ENCODE results near the gene BORA.

Gene BORA

GRCh38 chr13:72745260-72745659 is 17.5 kb downstream of the BORA start:
- Histone ChIP-seq H3K27ac (no peak overlapping the region), H3K9me3 (no peaks in the 10 kb centered on the region), H3K4me3 (ENCODE audit: low read depth in 1 of 2, low read length in 1 of 2) (no peak overlapping the region), H3K4me1 (ENCODE audit: control insufficient read depth in 1 of 2, insufficient read depth in 1 of 2, low read depth in 1 of 2, low read length in 1 of 2) (no peaks in the 10 kb centered on the region), H3K36me3 (peaks cover 66% of the 10 kb centered on the region), H3K27me3 (no peaks in the 10 kb centered on the region)
- no peak for TF ChIP-seq CTCF (IDR thresholded peaks at IDR 0.05)

GRCh38 chr13:72751220-72751619 is 23.5 kb downstream of the BORA start:
- Histone ChIP-seq H3K27ac (no peak overlapping the region), H3K4me1 (ENCODE audit: control insufficient read depth in 1 of 2, insufficient read depth in 1 of 2, low read depth in 1 of 2, low read length in 1 of 2) (no peaks in the 10 kb centered on the region), H3K4me3 (ENCODE audit: low read depth in 1 of 2, low read length in 1 of 2) (no peak overlapping the region), H3K9me3 (no peaks in the 10 kb centered on the region), H3K27me3 (no peaks in the 10 kb centered on the region), H3K36me3 (peaks cover 87% of the 10 kb centered on the region)
- TF ChIP-seq CTCF (IDR thresholded peaks at IDR 0.05) = no peak

- no peaks in the 10 kb centered on the region for H3K9me3 ChIP-seq
- no peak for TF ChIP-seq CTCF (IDR thresholded peaks at IDR 0.05)
- H3K27me3 ChIP-seq = no peaks in the 10 kb centered on the region
- H3K36me3 ChIP-seq = peaks cover 84% of the 10 kb centered on the region
- H3K4me3 ChIP-seq (ENCODE audit: low read depth in 1 of 2, low read length in 1 of 2) = no peak overlapping the region
- H3K27ac ChIP-seq = no peak overlapping the region
- no peaks in the 10 kb centered on the region for H3K4me1 ChIP-seq (ENCODE audit: control insufficient read depth in 1 of 2, insufficient read depth in 1 of 2, low read depth in 1 of 2, low read length in 1 of 2)
Observed at GRCh38 chr13:72754111-72754510, 26.4 kb downstream of the BORA start.

- Histone ChIP-seq H3K9me3 (no peaks in the 10 kb centered on the region), H3K4me1 (ENCODE audit: control insufficient read depth in 1 of 2, insufficient read depth in 1 of 2, low read depth in 1 of 2, low read length in 1 of 2) (no peaks in the 10 kb centered on the region), H3K27ac (no peak overlapping the region), H3K4me3 (ENCODE audit: low read depth in 1 of 2, low read length in 1 of 2) (no peak overlapping the region), H3K36me3 (peaks cover 95% of the 10 kb centered on the region), H3K27me3 (no peaks in the 10 kb centered on the region)
- no peak for TF ChIP-seq CTCF (IDR thresholded peaks at IDR 0.05)
Observed at GRCh38 chr13:72757792-72758535, 30.2 kb downstream of the BORA start.

- H3K27ac ChIP-seq = no peak overlapping the region
- no peaks in the 10 kb centered on the region for H3K4me1 ChIP-seq (ENCODE audit: control insufficient read depth in 1 of 2, insufficient read depth in 1 of 2, low read depth in 1 of 2, low read length in 1 of 2)
- no peaks in the 10 kb centered on the region for H3K9me3 ChIP-seq
- H3K27me3 ChIP-seq = no peaks in the 10 kb centered on the region
- peaks cover 95% of the 10 kb centered on the region for H3K36me3 ChIP-seq
- no peak for TF ChIP-seq CTCF (IDR thresholded peaks at IDR 0.05)
- no peak overlapping the region for H3K4me3 ChIP-seq (ENCODE audit: low read depth in 1 of 2, low read length in 1 of 2)
Observed at GRCh38 chr13:72760189-72760588, 32.5 kb downstream of the BORA start.

Measured in neutrophil (primary cell).